ENCODE data around the gene GHRHR. TPM values are rescaled to one million over a fixed set of nuclear protein-coding genes. Genes with fewer than 3 reads are reported as not detected.
A peak's percentile ranks its signal among the peaks of the same experiment; 100 is the strongest.

Gene GHRHR
- total and polyA plus RNA-seq, 9 of the 15 experiments (the other 6 are each of a cell fraction or from before 2014, with no cell fraction given), result not detected

DNA sequence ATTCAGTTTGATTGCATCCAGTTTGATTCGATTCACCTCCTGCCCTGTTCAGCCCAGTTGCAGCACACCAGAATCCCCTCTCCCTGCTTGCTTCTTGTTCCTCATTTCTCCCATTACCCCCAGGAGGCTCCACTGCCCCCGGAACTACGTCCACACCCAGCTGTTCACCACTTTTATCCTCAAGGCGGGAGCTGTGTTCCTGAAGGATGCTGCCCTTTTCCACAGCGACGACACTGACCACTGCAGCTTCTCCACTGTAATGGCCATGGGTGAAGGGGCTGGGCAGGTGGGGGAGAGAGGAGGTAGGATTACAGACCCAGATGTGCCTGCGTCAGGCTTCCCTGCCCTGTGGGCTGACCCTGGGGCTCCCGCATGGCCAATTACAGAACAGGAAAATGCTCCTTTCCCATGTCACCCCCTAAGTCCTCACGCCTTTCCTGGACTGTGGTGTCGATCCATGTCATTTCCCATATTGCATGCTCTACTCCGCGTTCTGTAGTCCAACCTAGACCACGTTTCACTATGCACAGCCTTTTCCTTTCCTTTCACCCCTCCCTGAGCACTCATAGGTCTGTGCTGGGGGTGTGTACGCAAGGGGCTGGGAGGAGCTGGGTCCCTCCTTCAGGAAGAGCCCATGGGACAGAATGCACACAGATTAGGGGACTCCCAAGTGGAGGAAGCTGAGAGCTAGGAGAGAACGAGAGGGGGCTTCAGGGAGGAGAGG lies 8.2 kb downstream of the GHRHR start:
- ChIA-PET CTCF (ENCODE audit: low intra/inter-chr PET ratio) (interaction anchor here (0.6 kb wide), 1 partner anchor 186 kb away, joined by 3 read pairs; no protein-coding TSS in a partner anchor), POLR2A (interaction anchor here (0.7 to 1.7 kb wide), 6 partner anchors 8 to 158 kb away, joined by 3 to 4 read pairs (median 3); partner anchors contain the start of gene GHRHR)
- TF ChIP-seq CTCF (IDR thresholded peaks at IDR 0.05 in 2 of 3, conservative IDR thresholded peaks at IDR 0.05 in 1 of 3; ENCODE audit: insufficient read depth in 2 of 3, low read depth in 1 of 3, low read length in 3 of 3) (0 out of 6 replicates have a peak, but pooled peaks of 1 of the 3 experiments have one; percentile 4), CEBPG (CRISPR knock-in tag; IDR thresholded peaks at IDR 0.05) (no peak), CEBPG (tag; conservative IDR thresholded peaks at IDR 0.05 in 1 of 2, IDR thresholded peaks at IDR 0.05 in 1 of 2) (no peak), TFAP4 (CRISPR knock-in tag; IDR thresholded peaks at IDR 0.05; ENCODE audit: borderline replicate concordance) (peak; percentile 62)
- Histone ChIP-seq H3K4me1 (replicated peaks in 1 of 2; ENCODE audit: control insufficient read depth in 2 of 2, insufficient read depth in 2 of 2, low read length in 2 of 2) (peaks cover 3 to 19% of the 10 kb centered on the region in 2 experiments; a peak in 4 of 5 replicates), H4K20me1 (replicated peaks; ENCODE audit: control insufficient read depth, insufficient read depth, low read length) (no peaks in the 10 kb centered on the region), H3K9me3 (replicated peaks; ENCODE audit: control insufficient read depth, insufficient read depth, low read depth, low read length) (no peaks in the 10 kb centered on the region), H3K27ac (ENCODE audit: extremely low read depth, low read depth, low read length) (no peak overlapping the region), H3K4me3 (no peak overlapping the region), H3K4me2 (ENCODE audit: insufficient read depth, low read length) (peak overlapping the region; percentile 42; the same call in 1 of the 2 replicates), H3K79me2 (ENCODE audit: control insufficient read depth, insufficient read depth, low read length) (no peaks in the 10 kb centered on the region), H3K9ac (ENCODE audit: insufficient read depth in 1 of 2, low read depth in 2 of 2, low read length in 2 of 2) (peak overlapping the region in 1 of 2 experiments; percentile 69; a peak in 2 of 4 replicates), H3K36me3 (ENCODE audit: control insufficient read depth, insufficient read depth, low read length) (no peaks in the 10 kb centered on the region), H2AFZ (ENCODE audit: low read depth, low read length) (peak overlapping the region; percentile 7), H3K9me1 (ENCODE audit: control insufficient read depth, insufficient read depth, low read length) (no peaks in the 10 kb centered on the region), H3K27me3 (ENCODE audit: control insufficient read depth in 2 of 2, insufficient read depth in 2 of 2, low read length in 2 of 2) (peaks cover 5 to 32% of the 10 kb centered on the region in 2 experiments; a peak in 3 of 5 replicates)
- FAIRE-seq (no peak), DNase-seq (ENCODE audit: extremely low read depth in 1 of 4, low spot score in 3 of 4) (no peak), ATAC-seq (no peak)
- in situ Hi-C loops (cut with MboI), result loop anchor here (5.0 kb wide), 1 partner anchor 80 kb away; no protein-coding TSS in a partner anchor
- intact Hi-C loops (cut with micrococcal nuclease), result loop anchor here (10.0 kb wide), 1 partner anchor 77 kb away; no protein-coding TSS in a partner anchor
- no TSS peak for BruUV-seq (replicated peaks)
- WGBS (ENCODE audit: insufficient coverage, low coverage, missing lambda C conversion rate), result 2% methylated on average over 15 of the region's 15 CpGs

All from K562 (cell line).